ENCODE data around the gene NID1.

DNA sequence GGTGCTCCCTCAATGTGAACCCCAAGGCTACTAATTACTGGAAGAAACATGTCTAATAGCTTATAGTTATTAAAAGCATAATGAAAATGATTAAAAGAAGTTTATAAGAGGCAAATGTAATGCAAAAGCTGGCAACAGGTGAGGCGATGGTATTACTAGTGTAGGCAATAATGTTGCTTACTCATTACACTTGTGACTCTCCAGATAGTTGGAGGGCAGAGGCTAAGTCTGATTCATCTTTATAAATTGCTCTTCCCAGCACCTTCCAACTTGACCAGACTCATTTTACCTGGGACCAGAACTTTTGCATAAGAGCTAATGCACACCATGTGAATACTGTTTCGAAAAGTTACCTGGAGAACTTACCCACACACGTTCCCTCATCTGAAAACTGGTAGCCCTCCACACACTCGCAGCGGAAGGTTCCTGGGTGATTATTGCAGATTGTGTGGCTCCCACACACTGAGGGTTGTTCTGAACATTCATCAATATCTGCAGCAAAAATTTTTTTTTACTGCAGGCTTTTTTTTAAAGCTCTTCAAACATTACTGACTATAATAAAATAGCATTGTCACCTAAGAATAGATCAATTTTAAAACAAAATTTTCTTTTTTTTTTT lies 48.0 kb downstream of the NID1 start:
- no peak for TF ChIP-seq NR2C2 (CRISPR knock-in tag; IDR thresholded peaks at IDR 0.05)
- TF ChIP-seq NR2C2 (tag; IDR thresholded peaks at IDR 0.05), result no peak
- no peak for TF ChIP-seq SMARCC2 (IDR thresholded peaks at IDR 0.05; ENCODE audit: low read depth)
- no peak for TF ChIP-seq SP1 (CRISPR knock-in tag; IDR thresholded peaks at IDR 0.05)
- TF ChIP-seq PTBP1 (IDR thresholded peaks at IDR 0.05; ENCODE audit: low read depth, low read length), result no peak
- TF ChIP-seq, protein P1, sequence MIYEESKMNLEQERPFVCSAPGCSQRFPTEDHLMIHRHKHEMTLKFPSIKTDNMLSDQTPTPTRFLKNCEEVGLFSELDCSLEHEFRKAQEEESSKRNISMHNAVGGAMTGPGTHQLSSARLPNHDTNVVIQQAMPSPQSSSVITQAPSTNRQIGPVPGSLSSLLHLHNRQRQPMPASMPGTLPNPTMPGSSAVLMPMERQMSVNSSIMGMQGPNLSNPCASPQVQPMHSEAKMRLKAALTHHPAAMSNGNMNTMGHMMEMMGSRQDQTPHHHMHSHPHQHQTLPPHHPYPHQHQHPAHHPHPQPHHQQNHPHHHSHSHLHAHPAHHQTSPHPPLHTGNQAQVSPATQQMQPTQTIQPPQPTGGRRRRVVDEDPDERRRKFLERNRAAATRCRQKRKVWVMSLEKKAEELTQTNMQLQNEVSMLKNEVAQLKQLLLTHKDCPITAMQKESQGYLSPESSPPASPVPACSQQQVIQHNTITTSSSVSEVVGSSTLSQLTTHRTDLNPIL (CRISPR knock-in tag; IDR thresholded peaks at IDR 0.05), result no peak
- TF ChIP-seq ZNF764 (CRISPR knock-in tag; IDR thresholded peaks at IDR 0.05; ENCODE audit: low read depth), result no peak
- no peak for TF ChIP-seq ELF1 (tag; IDR thresholded peaks at IDR 0.05)
- TF ChIP-seq GTF2F1 (IDR thresholded peaks at IDR 0.05; ENCODE audit: low read depth, low read length), result no peak
- TF ChIP-seq RAD21 (CRISPR knock-in tag; conservative IDR thresholded peaks at IDR 0.05 in 1 of 2, IDR thresholded peaks at IDR 0.05 in 1 of 2), result no peak
- no peak for TF ChIP-seq EZH2 (IDR thresholded peaks at IDR 0.05; ENCODE audit: borderline replicate concordance, low read depth, low read length)
- TF ChIP-seq, protein P2, sequence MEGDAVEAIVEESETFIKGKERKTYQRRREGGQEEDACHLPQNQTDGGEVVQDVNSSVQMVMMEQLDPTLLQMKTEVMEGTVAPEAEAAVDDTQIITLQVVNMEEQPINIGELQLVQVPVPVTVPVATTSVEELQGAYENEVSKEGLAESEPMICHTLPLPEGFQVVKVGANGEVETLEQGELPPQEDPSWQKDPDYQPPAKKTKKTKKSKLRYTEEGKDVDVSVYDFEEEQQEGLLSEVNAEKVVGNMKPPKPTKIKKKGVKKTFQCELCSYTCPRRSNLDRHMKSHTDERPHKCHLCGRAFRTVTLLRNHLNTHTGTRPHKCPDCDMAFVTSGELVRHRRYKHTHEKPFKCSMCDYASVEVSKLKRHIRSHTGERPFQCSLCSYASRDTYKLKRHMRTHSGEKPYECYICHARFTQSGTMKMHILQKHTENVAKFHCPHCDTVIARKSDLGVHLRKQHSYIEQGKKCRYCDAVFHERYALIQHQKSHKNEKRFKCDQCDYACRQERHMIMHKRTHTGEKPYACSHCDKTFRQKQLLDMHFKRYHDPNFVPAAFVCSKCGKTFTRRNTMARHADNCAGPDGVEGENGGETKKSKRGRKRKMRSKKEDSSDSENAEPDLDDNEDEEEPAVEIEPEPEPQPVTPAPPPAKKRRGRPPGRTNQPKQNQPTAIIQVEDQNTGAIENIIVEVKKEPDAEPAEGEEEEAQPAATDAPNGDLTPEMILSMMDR (IDR thresholded peaks at IDR 0.05 in 2 of 3, conservative IDR thresholded peaks at IDR 0.05 in 1 of 3; ENCODE audit: insufficient read depth in 2 of 3, low read depth in 1 of 3, low read length in 3 of 3), result no peak
- TF ChIP-seq BCL6 (CRISPR knock-in tag; IDR thresholded peaks at IDR 0.05), result no peak

Data from K562 (cell line).